NOMO-1 treated with dmso at 0.1 percent for 144 hours (cell line): ENCODE measurements around the gene EPHB1.

Source experiments
- DNase-seq: peaks from one replicate; lab custom pipeline; 2025; ENCODE audit not compliant: unreplicated experiment; lab: John Stamatoyannopoulos, UW

Gene EPHB1

DNA sequence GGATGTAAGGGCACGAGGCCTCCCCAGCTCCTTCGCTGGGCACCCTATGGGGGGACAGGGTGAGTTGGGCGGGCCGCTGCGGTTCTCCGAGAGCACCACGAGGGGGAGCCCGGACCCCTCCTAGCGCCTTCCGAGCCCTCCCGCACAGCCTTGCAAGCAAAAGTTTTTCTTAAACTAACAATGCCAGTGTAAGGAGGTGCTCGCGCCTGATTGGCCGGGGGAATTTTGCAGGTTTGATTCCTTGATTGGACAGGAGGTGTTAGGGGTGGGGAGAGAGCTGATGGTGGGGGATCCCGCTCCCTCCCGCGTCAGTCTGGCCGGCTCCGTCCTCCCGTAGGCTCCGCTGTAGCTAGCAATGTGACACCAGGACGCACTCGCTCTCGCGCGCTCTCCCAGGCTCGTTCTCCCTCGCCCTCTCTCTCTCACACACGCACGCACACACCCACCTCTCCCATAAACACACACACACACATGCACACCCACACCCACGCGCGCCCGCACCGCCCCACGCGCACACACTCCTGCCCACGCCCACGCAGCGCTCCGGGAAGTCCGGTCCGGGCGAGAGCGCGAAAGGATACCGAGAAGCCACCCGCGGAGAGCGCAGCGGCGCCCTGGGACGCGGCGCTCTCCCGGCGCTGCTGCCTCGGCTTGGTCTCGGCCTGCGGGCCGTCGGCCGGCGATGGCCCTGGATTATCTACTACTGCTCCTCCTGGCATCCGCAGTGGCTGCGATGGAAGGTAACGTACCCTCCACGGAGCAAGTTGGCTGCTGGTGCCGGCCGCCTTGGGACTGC is at the start of gene EPHB1:
TSS of gene EPHB1 (plus strand) at position 311 of the 796 bp plus-strand sequence.
- peak; percentile 92 for DNase-seq

GRCh38 chr3:134748698-134749097 is 46.4 kb upstream of the EPHB1 start:
- no peak for DNase-seq

GRCh38 chr3:134749174-134749573 is 45.9 kb upstream of the EPHB1 start:
- no peak for DNase-seq

- no peak for DNase-seq
Measured at GRCh38 chr3:134749802-134750553, 45.1 kb upstream of the EPHB1 start.

GRCh38 chr3:134751831-134752230 is 43.2 kb upstream of the EPHB1 start:
- no peak for DNase-seq

- DNase-seq = no peak
Measured at GRCh38 chr3:134752761-134753461, 42.1 kb upstream of the EPHB1 start.

DNA sequence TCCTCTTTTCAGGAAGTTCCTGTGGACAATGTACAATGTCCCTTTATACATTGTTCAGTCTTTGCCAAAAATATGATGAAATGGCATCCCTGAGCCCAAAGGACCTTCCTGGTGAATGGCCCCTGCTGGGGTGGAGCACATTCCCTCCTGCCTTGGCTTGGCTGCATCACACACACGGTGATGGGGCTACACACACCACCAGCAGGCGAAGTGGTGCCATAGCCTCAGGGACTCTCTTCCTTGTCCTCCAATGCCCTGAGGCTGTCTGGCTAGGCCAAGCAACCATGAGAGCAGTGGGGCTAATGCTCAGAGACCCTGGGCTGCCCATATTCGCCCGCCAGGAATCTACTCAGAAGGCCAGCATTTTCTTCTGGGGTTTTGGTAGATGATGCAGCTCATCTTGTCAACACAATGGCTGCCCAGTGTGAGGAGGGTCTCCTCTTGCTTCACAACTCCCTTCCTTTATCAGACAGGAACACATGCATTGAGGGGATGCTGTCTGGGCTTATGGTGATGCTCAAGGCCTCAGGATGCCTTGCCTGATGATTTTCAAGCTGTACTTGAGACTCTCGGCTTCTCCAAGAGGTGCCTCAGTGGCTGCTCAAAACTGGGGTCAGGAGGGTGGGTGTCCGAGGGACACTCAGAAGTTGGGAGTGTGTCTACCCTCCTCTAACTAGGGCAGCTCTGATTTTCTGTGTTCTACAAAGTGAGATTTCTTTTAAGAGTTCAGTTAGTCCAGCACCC is 40.9 kb upstream of the EPHB1 start:
- DNase-seq = no peak

- DNase-seq = no peak
Measured at GRCh38 chr3:134754768-134755559, 40.1 kb upstream of the EPHB1 start.

GRCh38 chr3:134755821-134756220 is 39.2 kb upstream of the EPHB1 start:
- no peak for DNase-seq

GRCh38 chr3:134757549-134758069 is 37.5 kb upstream of the EPHB1 start:
- DNase-seq = no peak

- no peak for DNase-seq
Measured at GRCh38 chr3:134761213-134761612, 33.8 kb upstream of the EPHB1 start.

DNA sequence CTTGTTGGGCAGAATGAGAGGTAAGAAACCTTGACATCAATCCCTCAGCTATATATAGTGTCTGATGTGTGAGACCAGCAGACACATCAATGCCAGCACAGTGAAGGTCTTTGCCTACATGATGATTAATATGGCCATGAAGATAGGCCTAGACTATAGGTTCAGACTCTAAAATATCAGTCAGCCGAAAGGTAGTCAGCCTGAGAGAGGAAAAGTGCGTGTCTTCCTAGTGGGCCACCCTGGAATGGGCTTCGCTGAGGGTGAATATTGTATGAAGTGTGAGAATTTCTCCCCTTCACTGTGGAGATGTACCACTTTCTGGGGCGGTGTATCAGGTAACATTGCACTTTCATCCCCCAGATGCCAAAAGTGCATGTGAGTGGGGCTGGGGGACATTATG is 33.0 kb upstream of the EPHB1 start:
- DNase-seq = no peak

DNA sequence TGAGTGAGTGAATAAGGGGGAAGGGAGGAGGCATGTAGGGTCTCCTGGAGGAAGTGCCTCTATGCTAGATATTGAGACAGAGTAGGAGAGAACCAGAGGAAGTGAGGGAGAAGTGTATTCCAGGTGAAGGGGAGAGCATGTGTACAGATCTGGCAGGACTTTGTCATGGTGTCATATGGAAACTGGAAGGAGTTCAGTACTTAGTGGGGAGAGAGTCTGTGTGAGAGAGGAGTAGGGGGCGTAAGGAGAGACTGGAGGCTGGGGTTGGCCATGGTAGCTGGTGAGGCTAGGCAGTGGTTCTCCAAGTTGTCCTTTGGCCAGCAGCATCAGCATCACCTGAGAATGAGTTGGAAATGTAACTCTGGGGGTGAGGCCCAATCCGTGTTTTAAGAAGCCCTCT is 29.6 kb upstream of the EPHB1 start:
- no peak for DNase-seq

- DNase-seq = no peak
Measured at GRCh38 chr3:134766290-134766689, 28.8 kb upstream of the EPHB1 start.

DNA sequence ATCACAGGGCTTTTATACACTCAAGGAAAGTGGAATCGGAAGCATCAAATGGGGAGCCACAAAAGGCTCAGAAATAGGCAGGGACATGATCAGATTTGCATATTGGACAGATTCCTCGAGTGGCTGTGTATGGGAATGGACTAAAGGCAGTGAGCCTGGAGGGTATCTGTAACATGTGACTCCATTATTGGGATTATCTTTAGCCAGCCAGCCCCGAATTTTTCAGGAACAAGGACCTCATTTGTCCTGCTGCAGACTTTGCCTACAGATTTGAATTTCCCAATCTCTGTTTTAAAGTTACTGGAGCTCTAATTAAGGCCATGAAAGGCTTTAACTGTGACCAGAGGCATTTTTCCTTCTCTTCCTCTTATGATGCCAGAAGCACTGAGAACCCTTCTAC is 26.9 kb upstream of the EPHB1 start:
- DNase-seq = no peak

- DNase-seq = no peak
Measured at GRCh38 chr3:134768837-134769236, 26.2 kb upstream of the EPHB1 start.

- no peak for DNase-seq
Measured at GRCh38 chr3:134769287-134769868, 25.7 kb upstream of the EPHB1 start.

DNA sequence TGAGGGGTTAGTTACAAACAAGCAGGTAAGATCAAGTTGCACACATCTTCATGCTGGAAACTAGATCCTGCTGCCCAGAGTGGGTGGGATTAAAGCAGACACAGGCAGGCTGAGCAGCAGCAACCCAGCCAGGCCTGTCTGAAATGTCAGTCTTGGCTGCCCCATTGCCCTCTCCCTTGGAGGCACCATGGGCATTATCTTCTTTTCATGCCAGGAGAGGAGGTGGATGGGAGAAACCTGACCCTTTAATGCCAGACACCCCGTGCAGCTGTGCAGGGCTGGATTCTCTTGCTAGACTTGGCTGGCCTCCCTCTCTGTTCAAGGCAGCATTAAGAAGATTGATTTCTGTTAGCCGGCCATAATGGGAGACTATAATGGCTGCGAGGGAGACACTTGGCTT is 23.0 kb upstream of the EPHB1 start:
- DNase-seq = no peak

GRCh38 chr3:134772591-134772990 is 22.5 kb upstream of the EPHB1 start:
- no peak for DNase-seq

- DNase-seq = no peak
Measured at GRCh38 chr3:134775831-134776230, 19.2 kb upstream of the EPHB1 start.
